ENCODE results near the gene TTC19. TPM values are rescaled to one million over a fixed set of nuclear protein-coding genes. Genes with fewer than 3 reads are reported as not detected.

TTC19 gene
- total and polyA plus RNA-seq, 2 experiments from 2014 or later: 30.3 to 93.5 TPM

- Mint-ChIP-seq H3K4me1 (peaks cover 18% of the 10 kb centered on the region), H3K9me3 (no peaks in the 10 kb centered on the region), H3K27me3 (ENCODE audit: insufficient read depth, low read depth, poor library complexity) (peaks cover 2% of the 10 kb centered on the region), H3K27ac (peak overlapping the region; percentile 76), H3K36me3 (ENCODE audit: low read depth) (peaks cover 59% of the 10 kb centered on the region), H3K4me3 (no peak overlapping the region)
- Histone ChIP-seq H2AFZ (no peak overlapping the region), H3K4me2 (peak overlapping the region; percentile 46; the same call in 1 of the 2 replicates), H3F3A (replicated peaks; ENCODE audit: low read depth) (no peaks in the 10 kb centered on the region), H3K4me3 (no peak overlapping the region), H3K9me2 (ENCODE audit: insufficient read depth) (no peaks in the 10 kb centered on the region), H3K27me3 (ENCODE audit: insufficient read depth) (no peaks in the 10 kb centered on the region), H3K27ac (ENCODE audit: low read depth) (no peak overlapping the region), H3K79me2 (replicated peaks; ENCODE audit: insufficient read depth) (no peaks in the 10 kb centered on the region), H3K36me3 (ENCODE audit: insufficient read depth) (peaks cover 24% of the 10 kb centered on the region), H4K20me1 (replicated peaks; ENCODE audit: insufficient read depth) (no peaks in the 10 kb centered on the region), H3K4me1 (ENCODE audit: insufficient read depth) (peaks cover 8% of the 10 kb centered on the region)
- DNase-seq (ENCODE audit: low spot score) (peak; percentile 41), ATAC-seq (peak; percentile 83)
- TF ChIP-seq POLR2AphosphoS5 (IDR thresholded peaks at IDR 0.05; ENCODE audit: low read depth): peak; percentile 28; the same call in 1 of the 2 replicates
- TF ChIP-seq REST (IDR thresholded peaks at IDR 0.05; ENCODE audit: unreplicated experiment): no peak
- TF ChIP-seq NANOG (IDR thresholded peaks at IDR 0.05; ENCODE audit: borderline replicate concordance): peak; percentile 24; the same call in 1 of the 2 replicates
Observed at GRCh38 chr17:16044487-16044886, 44.9 kb downstream of the TTC19 start.

DNA sequence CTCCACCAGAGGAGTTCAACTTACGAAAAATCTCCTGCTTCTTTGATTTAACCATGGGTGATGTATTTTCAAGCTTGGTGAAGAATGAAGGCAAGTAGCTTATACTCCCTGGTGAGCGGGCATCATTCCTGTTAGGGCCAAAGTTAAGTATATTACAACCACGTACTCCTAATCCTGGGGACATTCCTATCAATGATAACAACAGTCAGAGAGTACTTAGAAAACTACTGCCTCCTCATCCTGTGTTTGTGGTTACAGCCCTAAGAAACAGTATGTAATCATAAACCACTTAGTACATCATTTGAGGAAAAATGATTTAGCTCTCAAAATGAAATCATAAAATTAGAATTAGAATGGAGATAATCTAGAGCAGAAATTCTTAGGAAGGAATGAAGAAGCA lies 47.3 kb downstream of the TTC19 start:
- H3K4me1 ChIP-seq (ENCODE audit: insufficient read depth): peaks cover 8% of the 10 kb centered on the region
- no peak overlapping the region for H3K27ac Mint-ChIP-seq
- H3K4me2 ChIP-seq: no peak overlapping the region
- no peak overlapping the region for H2AFZ ChIP-seq
- H3K4me3 ChIP-seq: no peak overlapping the region
- no peak for ATAC-seq
- H3K9me3 Mint-ChIP-seq: no peaks in the 10 kb centered on the region; the same call in 2 of the 3 replicates
- peaks cover 19% of the 10 kb centered on the region for H3K36me3 ChIP-seq (ENCODE audit: insufficient read depth)
- H3K27me3 ChIP-seq (ENCODE audit: insufficient read depth): no peaks in the 10 kb centered on the region
- no peak overlapping the region for H3K27ac ChIP-seq (ENCODE audit: low read depth)
- H3K9me2 ChIP-seq (ENCODE audit: insufficient read depth): no peaks in the 10 kb centered on the region
- H3K27me3 Mint-ChIP-seq (ENCODE audit: insufficient read depth, low read depth, poor library complexity): peaks cover under 1% of the 10 kb centered on the region
- H3K79me2 ChIP-seq (replicated peaks; ENCODE audit: insufficient read depth): peaks cover under 1% of the 10 kb centered on the region; the same call in 1 of the 2 replicates
- H3F3A ChIP-seq (replicated peaks; ENCODE audit: low read depth): no peaks in the 10 kb centered on the region
- peaks cover 18% of the 10 kb centered on the region for H3K4me1 Mint-ChIP-seq
- no peak overlapping the region for H3K4me3 Mint-ChIP-seq
- no peak for DNase-seq (ENCODE audit: low spot score)
- peaks cover 7% of the 10 kb centered on the region; the same call in 1 of the 2 replicates for H4K20me1 ChIP-seq (replicated peaks; ENCODE audit: insufficient read depth)
- H3K36me3 Mint-ChIP-seq (ENCODE audit: low read depth): peaks cover 49% of the 10 kb centered on the region
- no peak for TF ChIP-seq ZNF114 (CRISPR knock-in tag; IDR thresholded peaks at IDR 0.05)
- no peak for TF ChIP-seq CREB1 (CRISPR knock-in tag; IDR thresholded peaks at IDR 0.05; ENCODE audit: low read depth)
- no peak for TF ChIP-seq NANOG (IDR thresholded peaks at IDR 0.05; ENCODE audit: borderline replicate concordance)
- no peak for TF ChIP-seq ZNF462 (CRISPR knock-in tag; IDR thresholded peaks at IDR 0.05)
- TF ChIP-seq POLR2AphosphoS5 (IDR thresholded peaks at IDR 0.05; ENCODE audit: low read depth): no peak
- no peak for TF ChIP-seq ETS1 (IDR thresholded peaks at IDR 0.05)
- TF ChIP-seq JUNB (IDR thresholded peaks at IDR 0.05; ENCODE audit: unreplicated experiment): no peak
- no peak for TF ChIP-seq CTCF (conservative IDR thresholded peaks at IDR 0.05; ENCODE audit: low read depth in 2 of 2)
